Measurements from ENCODE around the gene MCL1. TPM values are rescaled to one million over a fixed set of nuclear protein-coding genes. Genes with fewer than 3 reads are reported as not detected.

Gene MCL1
- total RNA-seq, 1 donor from 2014 or later, result 208 TPM

GRCh38 chr1:150557813-150558212 lies 21.6 kb downstream of the MCL1 start:
- peak; percentile 7 to 15 for DNase-seq (ENCODE audit: low read depth in 2 of 2)

- no peak for DNase-seq (ENCODE audit: low read depth in 2 of 2)
These were observed 22.3 kb downstream of the MCL1 start for GRCh38 chr1:150557065-150557600.

GRCh38 chr1:150555971-150556865 lies 23.2 kb downstream of the MCL1 start:
- no peak for DNase-seq (ENCODE audit: low read depth in 2 of 2)

- DNase-seq (ENCODE audit: low read depth in 2 of 2), result peak; percentile 16 to 19
These were observed 24.0 kb downstream of the MCL1 start for GRCh38 chr1:150555198-150555970.

- DNase-seq (ENCODE audit: low read depth in 2 of 2), result no peak
These were observed 25.3 kb downstream of the MCL1 start for GRCh38 chr1:150554086-150554452.

GRCh38 chr1:150553392-150554085 lies 25.9 kb downstream of the MCL1 start:
- DNase-seq (ENCODE audit: low read depth in 2 of 2), result no peak

- peak in 1 of 2 donors; percentile 8 for DNase-seq (ENCODE audit: low read depth in 2 of 2)
These were observed 26.5 kb downstream of the MCL1 start for GRCh38 chr1:150552911-150553289.

GRCh38 chr1:150552128-150552910 lies 27.1 kb downstream of the MCL1 start:
- DNase-seq (ENCODE audit: low read depth in 2 of 2), result peak; percentile 65 to 86

- no peak for DNase-seq (ENCODE audit: low read depth in 2 of 2)
These were observed 27.7 kb downstream of the MCL1 start for GRCh38 chr1:150551784-150552127.

GRCh38 chr1:150551051-150551783 lies 28.2 kb downstream of the MCL1 start:
- DNase-seq (ENCODE audit: low read depth in 2 of 2), result peak in 1 of 2 donors; percentile 24

GRCh38 chr1:150550222-150551050 lies 29.0 kb downstream of the MCL1 start:
- DNase-seq (ENCODE audit: low read depth in 2 of 2), result peak in 1 of 2 donors; percentile 24

GRCh38 chr1:150549496-150550221 lies 29.8 kb downstream of the MCL1 start:
- peak; percentile 7 to 10 for DNase-seq (ENCODE audit: low read depth in 2 of 2)

- peak; percentile 58 to 67 for DNase-seq (ENCODE audit: low read depth in 2 of 2)
These were observed 30.5 kb downstream of the MCL1 start, which contains the start of gene ADAMTSL4 for GRCh38 chr1:150548632-150549495. TSS of gene ADAMTSL4 (plus strand) at chr1:150549408. CDS start at chr1:150552289, 2,881 bp downstream.

GRCh38 chr1:150548324-150548631 lies 31.1 kb downstream of the MCL1 start:
- no peak for DNase-seq (ENCODE audit: low read depth in 2 of 2)

- no peak for DNase-seq (ENCODE audit: low read depth in 2 of 2)
These were observed 33.0 kb downstream of the MCL1 start for GRCh38 chr1:150546294-150546937.

GRCh38 chr1:150545486-150546032 lies 33.9 kb downstream of the MCL1 start:
- DNase-seq (ENCODE audit: low read depth in 2 of 2), result no peak

- DNase-seq (ENCODE audit: low read depth in 2 of 2), result no peak
These were observed 35.2 kb downstream of the MCL1 start for GRCh38 chr1:150544204-150544603.

Data from lung microvascular endothelial cell (primary cell).